PC-9 (cell line): ENCODE results near the gene NLRP14.

Experiments
- EZH2 ChIP-seq: fragments of 200-600 bp; sonication (generic); IDR thresholded peaks from 2 replicates; pipeline ENCODE4 v1.8.0; 2017; ENCODE audit warnings: antibody characterized with exemption, low read depth
- TF ChIP-seq, protein P1 (sequence below): fragments of 200-600 bp; sonication (generic); conservative IDR thresholded peaks from 2 replicates; pipeline ENCODE4 v1.6.1; 2017; ENCODE audit warnings: mixed run types, antibody characterized with exemption, mild to moderate bottlenecking, moderate library complexity

DNA sequence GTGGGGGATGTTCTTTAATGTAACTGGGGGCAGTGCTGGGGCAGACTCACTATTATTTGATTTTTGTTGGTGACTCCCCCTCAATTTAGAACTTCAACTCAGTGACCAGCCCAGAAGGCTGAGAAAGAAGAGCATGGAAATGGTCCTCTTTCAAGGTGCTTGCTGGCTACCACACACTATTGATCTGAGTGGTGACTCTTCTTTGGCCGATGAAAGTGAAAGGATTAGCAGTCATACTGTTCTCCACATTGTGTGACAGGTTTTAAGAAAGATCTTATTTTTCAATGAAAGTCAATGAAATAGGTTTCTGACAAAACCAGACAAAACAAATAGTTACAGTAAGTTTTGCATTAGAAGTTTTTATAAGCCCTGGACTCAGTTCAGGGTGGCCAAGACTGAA is 29.9 kb downstream of the NLRP14 start:
- TF ChIP-seq EZH2 = no peak
- TF ChIP-seq, protein P1, sequence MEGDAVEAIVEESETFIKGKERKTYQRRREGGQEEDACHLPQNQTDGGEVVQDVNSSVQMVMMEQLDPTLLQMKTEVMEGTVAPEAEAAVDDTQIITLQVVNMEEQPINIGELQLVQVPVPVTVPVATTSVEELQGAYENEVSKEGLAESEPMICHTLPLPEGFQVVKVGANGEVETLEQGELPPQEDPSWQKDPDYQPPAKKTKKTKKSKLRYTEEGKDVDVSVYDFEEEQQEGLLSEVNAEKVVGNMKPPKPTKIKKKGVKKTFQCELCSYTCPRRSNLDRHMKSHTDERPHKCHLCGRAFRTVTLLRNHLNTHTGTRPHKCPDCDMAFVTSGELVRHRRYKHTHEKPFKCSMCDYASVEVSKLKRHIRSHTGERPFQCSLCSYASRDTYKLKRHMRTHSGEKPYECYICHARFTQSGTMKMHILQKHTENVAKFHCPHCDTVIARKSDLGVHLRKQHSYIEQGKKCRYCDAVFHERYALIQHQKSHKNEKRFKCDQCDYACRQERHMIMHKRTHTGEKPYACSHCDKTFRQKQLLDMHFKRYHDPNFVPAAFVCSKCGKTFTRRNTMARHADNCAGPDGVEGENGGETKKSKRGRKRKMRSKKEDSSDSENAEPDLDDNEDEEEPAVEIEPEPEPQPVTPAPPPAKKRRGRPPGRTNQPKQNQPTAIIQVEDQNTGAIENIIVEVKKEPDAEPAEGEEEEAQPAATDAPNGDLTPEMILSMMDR = no peak
